AG10803 (cell line): ENCODE data around the gene ACOT9.

Experiments used
- DNase-seq: peaks from one replicate; pipeline ENCODE4 v3.0.0; 2010; ENCODE audit warnings: low read depth
- H3K4me3 ChIP-seq: 2 replicates; pipeline ENCODE4 v1.5.1; 2011; ENCODE audit warnings: mild to moderate bottlenecking, low read length, control low read depth
- TF ChIP-seq, protein P1 (sequence below): conservative IDR thresholded peaks from 2 replicates; pipeline ENCODE4 v1.5.1; 2011; ENCODE audit warnings: mild to moderate bottlenecking, low read length, control low read depth, inconsistent platforms

The ACOT9 gene

DNA sequence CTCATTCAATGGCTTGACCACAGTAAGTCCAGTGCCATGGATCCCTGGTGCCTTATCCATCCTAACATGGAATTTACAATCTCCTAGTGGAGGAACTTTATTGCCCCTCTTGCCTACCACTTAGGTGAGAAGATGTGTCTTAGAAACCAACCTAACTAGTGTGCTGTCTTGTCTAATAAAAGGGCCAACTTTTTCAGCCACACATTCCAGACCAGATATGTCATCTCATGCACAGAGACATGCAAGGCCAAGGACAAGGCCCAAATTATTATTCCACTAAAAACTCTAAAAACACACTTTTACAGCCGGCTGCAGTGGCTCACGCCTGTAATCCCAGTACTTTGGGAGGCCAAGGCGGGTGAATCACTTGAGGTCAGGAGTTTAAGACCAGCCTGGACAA, 86.4 kb downstream of the ACOT9 start:
- no peak overlapping the region for H3K4me3 ChIP-seq
- TF ChIP-seq, protein P1, sequence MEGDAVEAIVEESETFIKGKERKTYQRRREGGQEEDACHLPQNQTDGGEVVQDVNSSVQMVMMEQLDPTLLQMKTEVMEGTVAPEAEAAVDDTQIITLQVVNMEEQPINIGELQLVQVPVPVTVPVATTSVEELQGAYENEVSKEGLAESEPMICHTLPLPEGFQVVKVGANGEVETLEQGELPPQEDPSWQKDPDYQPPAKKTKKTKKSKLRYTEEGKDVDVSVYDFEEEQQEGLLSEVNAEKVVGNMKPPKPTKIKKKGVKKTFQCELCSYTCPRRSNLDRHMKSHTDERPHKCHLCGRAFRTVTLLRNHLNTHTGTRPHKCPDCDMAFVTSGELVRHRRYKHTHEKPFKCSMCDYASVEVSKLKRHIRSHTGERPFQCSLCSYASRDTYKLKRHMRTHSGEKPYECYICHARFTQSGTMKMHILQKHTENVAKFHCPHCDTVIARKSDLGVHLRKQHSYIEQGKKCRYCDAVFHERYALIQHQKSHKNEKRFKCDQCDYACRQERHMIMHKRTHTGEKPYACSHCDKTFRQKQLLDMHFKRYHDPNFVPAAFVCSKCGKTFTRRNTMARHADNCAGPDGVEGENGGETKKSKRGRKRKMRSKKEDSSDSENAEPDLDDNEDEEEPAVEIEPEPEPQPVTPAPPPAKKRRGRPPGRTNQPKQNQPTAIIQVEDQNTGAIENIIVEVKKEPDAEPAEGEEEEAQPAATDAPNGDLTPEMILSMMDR = no peak
- DNase-seq = peak; percentile 48

DNA sequence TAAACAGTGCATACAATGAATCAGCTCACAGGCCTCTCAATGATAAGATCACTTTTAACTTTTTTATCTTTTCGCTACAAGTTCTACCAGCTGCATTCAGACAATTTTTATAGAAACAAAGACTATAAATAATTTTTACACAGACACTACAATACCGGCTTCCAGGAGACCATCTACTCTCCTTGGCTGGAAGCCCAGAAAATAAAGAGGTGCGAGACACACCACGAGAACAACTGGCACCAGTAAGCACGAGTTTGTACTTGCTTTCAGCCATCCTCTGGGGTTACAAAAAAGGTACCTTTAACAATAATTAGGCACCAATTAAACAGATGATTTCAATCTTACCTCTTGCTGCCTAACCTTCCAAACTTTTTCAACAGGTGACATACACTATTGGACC, 87.0 kb downstream of the ACOT9 start:
- DNase-seq = no peak
- TF ChIP-seq, protein P1 = no peak
- no peak overlapping the region for H3K4me3 ChIP-seq
